Thyroid gland (tissue), 4 donors: ENCODE measurements around the gene TMEM138.
"Not testable (repeated sequence)": the region's sequence is repeated elsewhere in the genome, so short reads cannot be mapped to it uniquely, and the experiment has no call there.

Experiments used
- POLR2A ChIP-seq, 2 donors: fragments of 450-650 bp; IDR thresholded peaks; one replicate each; pipeline ENCODE4 v1.6.1; 2017; ENCODE audit warnings: antibody characterized with exemption in 2 of 2, mild to moderate bottlenecking in 2 of 2, moderate library complexity in 1 of 2
- TF ChIP-seq, protein P1 (sequence below), 6 experiments: fragments of 200-600 bp in 3 of 6; fragments of 450-650 bp in 3 of 6; sonication (generic) in 3 of 6; IDR thresholded peaks; one replicate each; pipeline ENCODE4 v1.5.1; 2016 to 2019; ENCODE audit warnings: antibody characterized with exemption in 6 of 6, mild to moderate bottlenecking in 2 of 6, inconsistent platforms in 1 of 6, moderate library complexity in 1 of 6

DNA sequence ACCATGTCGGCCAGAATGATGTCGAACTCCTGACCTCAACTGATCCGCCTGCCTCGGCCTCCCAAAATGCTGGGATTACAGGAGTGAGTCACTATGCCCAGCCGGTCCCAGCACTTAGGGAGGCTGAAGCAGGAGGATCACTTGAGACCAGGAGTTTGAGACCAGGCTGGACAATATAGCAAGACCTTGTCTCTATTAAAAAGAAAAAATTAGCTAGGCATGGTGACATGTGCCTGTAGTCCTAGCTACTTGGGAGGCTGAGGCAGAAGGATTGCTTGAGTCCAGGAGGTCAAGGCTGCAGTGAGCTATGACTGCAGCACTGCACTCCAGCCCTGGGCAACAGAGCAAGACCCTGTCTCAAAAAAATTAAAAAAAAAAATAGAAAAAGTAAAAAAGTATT lies 21.7 kb downstream of the TMEM138 start:
- TF ChIP-seq POLR2A (IDR thresholded peaks at IDR 0.05): not testable (repeated sequence)
- TF ChIP-seq, protein P1, sequence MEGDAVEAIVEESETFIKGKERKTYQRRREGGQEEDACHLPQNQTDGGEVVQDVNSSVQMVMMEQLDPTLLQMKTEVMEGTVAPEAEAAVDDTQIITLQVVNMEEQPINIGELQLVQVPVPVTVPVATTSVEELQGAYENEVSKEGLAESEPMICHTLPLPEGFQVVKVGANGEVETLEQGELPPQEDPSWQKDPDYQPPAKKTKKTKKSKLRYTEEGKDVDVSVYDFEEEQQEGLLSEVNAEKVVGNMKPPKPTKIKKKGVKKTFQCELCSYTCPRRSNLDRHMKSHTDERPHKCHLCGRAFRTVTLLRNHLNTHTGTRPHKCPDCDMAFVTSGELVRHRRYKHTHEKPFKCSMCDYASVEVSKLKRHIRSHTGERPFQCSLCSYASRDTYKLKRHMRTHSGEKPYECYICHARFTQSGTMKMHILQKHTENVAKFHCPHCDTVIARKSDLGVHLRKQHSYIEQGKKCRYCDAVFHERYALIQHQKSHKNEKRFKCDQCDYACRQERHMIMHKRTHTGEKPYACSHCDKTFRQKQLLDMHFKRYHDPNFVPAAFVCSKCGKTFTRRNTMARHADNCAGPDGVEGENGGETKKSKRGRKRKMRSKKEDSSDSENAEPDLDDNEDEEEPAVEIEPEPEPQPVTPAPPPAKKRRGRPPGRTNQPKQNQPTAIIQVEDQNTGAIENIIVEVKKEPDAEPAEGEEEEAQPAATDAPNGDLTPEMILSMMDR (IDR thresholded peaks at IDR 0.05): not testable (repeated sequence)
